Limb (tissue), 2 donors: Measurements from ENCODE around the gene ADH5.
"Not testable (repeated sequence)": the region's sequence is repeated elsewhere in the genome, so short reads cannot be mapped to it uniquely, and the experiment has no call there.

ENCODE experiments used
- DNase-seq, 2 donors: peaks; one replicate each; pipeline ENCODE4 v3.0.0-alpha.2; 2016; ENCODE audit errors: extremely low spot score in 2 of 2

Gene ADH5

GRCh38 chr4:99084595-99084994 lies 4.0 kb downstream of the ADH5 start:
- DNase-seq, result no peak

- DNase-seq, result no peak
Observed at GRCh38 chr4:99082192-99082591, 6.4 kb downstream of the ADH5 start.

DNA sequence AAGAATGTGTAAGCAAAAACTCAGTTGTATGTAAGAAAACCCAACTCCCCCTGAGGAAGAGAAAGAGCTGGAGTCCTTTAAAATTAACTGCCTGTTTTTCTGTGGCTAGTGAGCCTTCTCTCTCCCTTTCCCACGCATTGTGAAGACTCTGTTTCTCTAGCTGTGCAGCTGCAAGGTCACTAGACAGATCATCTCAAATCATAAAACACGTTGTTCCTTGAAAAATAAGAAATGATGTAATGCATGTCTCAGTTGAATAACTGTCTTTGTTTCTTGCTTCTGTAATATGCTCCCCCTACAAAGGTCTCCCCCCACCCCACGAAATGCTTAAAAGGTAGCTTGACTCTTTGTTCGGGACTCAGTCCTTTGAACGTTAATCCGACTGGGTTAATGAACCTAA lies 7.7 kb downstream of the ADH5 start:
- not testable (repeated sequence) for DNase-seq

DNA sequence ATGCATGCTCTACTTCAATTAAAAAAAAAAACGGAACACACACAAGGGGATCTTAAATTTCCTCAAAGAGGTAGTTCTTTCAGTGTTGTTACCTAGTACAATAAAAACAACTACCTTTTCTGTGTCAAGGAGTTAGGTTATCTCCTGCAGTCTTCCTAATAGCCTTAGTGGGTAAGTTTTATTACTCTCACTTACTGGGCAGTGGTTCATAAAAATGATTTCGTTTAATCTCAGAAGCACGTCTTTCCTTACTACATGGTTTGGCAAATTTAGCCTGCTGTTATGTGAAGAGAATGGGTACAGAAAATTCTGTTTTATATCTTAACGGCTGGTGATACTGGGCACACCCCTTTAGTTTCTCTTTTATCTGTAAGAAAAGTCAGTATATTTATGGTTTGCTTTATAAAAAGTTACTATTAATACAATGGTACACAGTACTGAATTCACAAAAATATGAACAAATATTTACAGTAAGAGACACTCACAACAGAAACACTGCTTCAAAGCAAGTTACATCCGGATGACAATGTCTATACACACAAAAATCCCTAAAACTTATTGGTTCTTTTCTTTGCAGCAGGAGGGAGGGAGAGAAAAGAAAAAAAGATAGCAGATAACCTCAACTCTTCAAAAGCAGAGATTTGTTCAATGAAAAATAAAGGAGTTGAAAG lies 8.8 kb downstream of the ADH5 start:
- DNase-seq, result no peak

GRCh38 chr4:99078931-99079624 lies 9.5 kb downstream of the ADH5 start:
- no peak for DNase-seq

DNA sequence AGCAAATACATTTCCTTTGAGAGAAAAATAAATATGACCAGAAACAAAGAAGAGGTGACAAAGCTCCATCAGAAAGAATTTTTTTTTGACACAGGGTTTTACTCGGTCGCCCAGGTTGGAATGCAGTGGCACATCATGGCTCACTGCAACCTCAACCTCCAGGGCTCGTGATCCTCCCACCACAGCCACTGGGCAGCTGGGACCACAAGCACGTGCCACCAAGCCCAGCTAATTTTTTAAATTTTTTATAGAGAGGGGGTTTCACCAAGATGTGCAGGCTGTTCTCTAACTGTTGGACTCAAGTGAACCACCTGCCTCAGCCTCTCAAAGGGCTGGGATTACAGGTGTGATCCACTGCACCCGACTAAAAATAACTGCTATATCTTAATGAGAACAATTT lies 10.3 kb downstream of the ADH5 start:
- DNase-seq, result no peak

DNA sequence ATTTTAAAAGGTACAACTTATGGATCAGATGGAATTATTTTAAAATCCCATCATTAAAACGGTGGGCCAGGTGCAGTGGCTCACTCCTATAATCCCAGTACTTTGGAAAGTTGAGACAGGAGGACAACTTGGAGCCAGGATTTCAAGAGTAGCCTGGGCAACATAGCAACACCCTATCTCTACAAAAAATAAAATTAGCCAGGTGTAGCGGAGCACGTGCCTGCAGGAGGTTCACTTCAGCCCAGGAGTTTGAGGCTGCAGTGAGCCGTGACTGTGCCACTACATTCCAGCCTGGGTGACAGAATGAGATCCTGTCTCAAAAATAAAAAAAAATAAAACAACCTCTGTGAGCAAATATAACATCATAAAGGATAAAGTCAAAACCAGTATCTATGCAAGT lies 11.4 kb downstream of the ADH5 start:
- no peak for DNase-seq

DNA sequence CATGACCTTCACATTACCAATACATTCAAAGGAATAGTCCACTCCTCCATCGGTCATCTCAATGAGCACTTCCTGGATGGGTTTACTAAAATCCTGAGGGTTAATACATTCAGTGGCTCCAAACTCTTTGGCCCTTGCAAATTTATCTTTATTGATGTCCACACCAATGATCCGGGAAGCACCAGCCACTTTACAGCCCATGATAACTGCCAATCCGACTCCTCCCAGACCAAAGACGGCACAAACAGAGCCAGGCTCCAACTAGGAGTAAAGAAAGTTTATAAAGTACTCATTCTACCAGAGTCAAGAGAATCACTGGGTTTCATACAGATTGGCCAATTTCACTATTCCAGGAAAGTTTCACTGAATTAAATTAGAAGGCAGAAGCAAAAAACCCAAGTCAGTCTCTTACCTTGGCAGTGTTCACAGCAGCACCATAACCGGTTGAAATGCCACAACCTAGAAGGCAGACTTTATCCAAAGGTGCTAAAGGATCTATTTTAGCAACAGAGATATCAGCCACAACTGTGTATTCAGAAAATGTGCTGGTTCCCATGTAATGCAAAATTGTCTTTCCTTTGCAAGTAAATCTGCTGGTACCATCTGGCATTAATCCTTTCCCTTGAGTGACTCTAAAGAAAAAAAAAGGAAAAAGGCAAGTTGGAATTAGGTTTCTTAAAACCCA lies 12.2 kb downstream of the ADH5 start:
- DNase-seq, result no peak

GRCh38 chr4:99074816-99075215 lies 13.8 kb downstream of the ADH5 start:
- no peak for DNase-seq

GRCh38 chr4:99071159-99071558 lies 17.4 kb downstream of the ADH5 start:
- no peak for DNase-seq

- DNase-seq, result no peak
Observed at GRCh38 chr4:99067617-99068016, 21.0 kb downstream of the ADH5 start.

DNA sequence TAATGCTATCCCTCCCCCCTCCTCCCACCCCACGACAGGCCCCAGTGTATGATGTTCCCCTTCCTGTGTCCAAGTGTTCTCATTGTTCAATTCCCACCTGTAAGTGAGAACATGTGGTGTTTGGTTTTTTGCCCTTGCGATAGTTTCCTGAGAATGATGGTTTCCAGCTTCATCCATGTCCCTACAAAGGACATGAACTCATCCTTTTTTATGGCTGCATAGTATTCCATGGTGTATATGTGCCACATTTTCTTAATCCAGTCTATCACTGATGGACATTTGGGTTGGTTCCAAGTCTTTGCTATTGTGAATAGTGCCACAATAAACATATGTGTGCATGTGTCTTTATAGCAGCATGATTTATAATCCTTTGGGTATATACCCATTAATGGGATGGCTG lies 23.1 kb downstream of the ADH5 start:
- not testable (repeated sequence) for DNase-seq

GRCh38 chr4:99062120-99062519 lies 26.5 kb downstream of the ADH5 start:
- no peak for DNase-seq

- no peak for DNase-seq
Observed at GRCh38 chr4:99061048-99061700, 27.4 kb downstream of the ADH5 start.

DNA sequence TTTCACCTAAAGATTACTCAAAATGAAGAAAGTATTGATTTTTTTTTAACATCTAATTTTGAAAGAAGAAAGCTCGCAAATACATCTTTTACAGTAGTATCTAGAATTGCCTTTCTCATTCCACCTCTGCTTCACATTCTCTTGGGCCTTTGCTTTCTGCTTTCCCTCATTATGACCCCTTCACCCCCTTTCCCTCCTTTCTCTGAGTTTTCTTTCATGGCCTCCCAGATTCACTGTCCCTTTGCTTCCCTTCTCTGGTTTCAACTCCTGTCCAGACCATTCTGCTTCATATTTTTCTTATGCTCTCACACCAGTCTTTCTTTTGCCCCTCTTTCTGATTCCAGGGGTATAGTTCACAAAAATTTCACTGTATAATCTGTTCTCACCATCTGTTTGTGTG lies 29.0 kb downstream of the ADH5 start:
- DNase-seq, result no peak

- DNase-seq, result no peak
Observed at GRCh38 chr4:99058228-99058627, 30.4 kb downstream of the ADH5 start.

DNA sequence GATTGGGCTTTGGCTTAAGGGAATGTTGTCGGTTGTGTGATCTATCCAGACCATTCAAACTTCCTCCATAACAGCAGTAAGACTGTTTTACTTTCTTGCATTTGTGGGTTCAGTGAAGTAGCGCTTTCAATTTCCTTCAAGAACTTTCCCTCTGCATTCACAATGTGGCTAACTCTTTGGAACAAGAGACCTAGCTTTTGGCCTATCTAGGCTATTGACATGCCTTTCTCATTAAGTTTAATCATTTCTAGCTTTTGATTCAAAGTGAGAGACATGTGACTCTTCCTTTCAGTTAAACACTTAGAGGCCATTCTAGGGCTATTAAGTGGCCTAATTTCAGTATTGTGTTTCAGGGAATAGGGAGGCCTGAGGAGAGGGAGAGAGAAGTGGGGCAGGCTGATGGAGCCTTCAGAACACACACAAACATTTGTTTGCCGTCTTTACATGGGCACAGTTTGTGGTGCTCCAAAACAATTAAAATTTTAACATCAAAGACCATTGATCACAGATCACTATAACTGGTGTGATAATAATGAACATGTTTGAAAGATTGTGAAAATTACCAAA lies 34.1 kb downstream of the ADH5 start:
- no peak for DNase-seq

GRCh38 chr4:99052902-99053301 lies 35.7 kb downstream of the ADH5 start:
- DNase-seq, result no peak

GRCh38 chr4:99047710-99048109 lies 40.9 kb downstream of the ADH5 start:
- DNase-seq, result no peak

DNA sequence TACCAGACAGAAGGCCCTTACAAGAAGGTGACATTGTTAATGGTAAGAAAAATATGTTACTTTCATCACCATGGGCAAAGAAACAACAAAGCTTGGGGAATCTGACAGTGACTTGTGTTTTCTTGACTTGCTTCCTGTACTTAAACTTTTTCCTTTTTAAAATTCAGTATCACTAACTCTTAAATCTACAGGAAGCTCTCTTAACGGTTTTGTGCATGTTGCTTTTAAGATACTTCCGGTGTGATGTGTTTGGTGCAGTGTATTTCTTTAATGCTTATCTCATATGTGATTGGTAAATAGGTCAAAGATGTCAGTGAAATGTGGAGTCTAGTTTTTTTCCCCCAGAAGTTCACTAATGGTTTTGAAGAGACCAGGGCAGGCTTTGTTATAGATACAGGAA lies 45.2 kb downstream of the ADH5 start:
- no peak for DNase-seq

DNA sequence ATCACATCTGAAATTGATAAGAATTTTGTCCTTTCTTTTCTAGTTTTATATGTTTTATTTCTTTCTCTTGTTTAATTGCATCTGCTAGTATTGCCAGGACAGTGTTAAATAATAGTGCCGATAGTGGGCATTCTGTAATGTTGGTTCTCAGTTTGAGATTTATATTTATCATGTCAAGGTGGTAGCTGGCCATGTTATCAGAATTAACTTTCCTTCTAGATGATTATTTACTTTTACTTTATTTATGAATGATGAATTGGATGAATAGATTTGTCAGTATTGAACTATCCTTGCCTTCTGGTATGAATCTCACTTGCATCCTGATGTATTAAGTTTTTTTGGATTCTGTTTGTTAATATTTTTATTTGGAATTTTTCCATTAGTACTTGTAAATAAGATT lies 50.4 kb downstream of the ADH5 start:
- no peak for DNase-seq

DNA sequence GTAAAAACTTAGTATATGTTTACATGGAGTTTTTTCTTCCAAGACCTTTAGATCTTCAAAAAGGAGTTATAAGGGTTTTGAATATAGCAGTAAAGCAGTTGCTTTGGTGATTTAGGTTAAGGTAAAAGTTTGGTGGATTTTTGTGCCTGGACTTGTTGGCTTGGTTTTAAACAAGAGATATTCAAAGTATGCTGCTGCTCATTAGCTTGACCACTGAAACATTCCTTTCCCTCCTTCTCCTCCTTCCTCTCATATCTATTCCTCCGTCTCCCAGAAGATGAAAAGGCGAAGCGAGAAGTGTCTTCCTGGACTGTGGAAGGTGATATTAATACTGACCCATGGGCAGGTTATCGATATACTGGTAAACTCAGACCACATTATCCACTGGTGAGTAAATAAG lies 54.6 kb downstream of the ADH5 start:
- no peak for DNase-seq
